DND-41 (cell line): ENCODE results near the gene GTF2A1.

Source experiments
- EZH2 ChIP-seq: IDR thresholded peaks from 3 replicates; pipeline ENCODE4 v1.6.1; 2012; ENCODE audit warnings: borderline replicate concordance, low read depth, mild to moderate bottlenecking, moderate library complexity, low read length, inconsistent platforms; ENCODE audit not compliant: severe bottlenecking
- TF ChIP-seq, protein P1 (sequence below): IDR thresholded peaks from 2 replicates; pipeline ENCODE4 v1.5.1; 2012; ENCODE audit warnings: borderline replicate concordance, low read length, moderate library complexity, mild to moderate bottlenecking; ENCODE audit not compliant: poor library complexity, severe bottlenecking; ENCODE audit errors: extremely low read depth

DNA sequence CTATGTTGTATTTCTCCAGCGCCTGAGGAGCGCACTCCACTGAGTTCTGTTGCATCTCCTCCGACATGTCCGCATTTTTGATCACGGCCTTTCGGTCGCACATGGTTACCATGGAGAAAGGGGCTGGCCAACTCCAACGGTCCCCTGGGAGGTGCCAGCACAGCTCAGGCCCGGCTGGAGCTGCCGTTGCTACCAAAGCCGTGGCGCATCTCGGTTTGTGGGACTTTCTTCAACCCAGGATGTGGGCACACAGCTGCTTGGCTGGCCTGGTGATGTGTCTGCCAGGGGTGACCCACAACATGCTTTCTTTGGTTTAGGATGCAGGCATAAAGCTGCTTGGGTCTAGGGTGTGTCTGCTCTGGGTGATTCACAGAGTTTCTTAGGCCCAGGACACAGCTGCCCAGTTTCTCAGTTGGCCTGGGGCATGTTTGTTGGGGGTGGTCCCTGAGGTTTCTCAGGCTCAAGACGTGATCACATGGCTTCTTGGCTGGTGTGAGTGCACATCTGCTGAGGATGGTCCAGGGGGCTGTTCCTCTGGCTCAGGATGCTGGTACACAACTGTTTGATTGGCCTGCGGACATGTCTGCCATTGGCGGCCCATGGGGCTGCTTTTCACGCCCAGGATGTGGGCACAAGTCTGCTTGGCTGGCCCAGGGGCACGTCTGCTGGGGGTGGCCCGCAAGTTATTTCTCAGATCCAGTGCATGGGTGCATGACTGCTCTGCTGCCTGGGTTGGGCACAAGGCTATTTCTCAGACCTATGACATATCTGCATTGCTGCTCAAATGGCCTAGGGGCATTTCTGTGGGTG lies 25.9 kb upstream of the GTF2A1 start:
- TF ChIP-seq, protein P1, sequence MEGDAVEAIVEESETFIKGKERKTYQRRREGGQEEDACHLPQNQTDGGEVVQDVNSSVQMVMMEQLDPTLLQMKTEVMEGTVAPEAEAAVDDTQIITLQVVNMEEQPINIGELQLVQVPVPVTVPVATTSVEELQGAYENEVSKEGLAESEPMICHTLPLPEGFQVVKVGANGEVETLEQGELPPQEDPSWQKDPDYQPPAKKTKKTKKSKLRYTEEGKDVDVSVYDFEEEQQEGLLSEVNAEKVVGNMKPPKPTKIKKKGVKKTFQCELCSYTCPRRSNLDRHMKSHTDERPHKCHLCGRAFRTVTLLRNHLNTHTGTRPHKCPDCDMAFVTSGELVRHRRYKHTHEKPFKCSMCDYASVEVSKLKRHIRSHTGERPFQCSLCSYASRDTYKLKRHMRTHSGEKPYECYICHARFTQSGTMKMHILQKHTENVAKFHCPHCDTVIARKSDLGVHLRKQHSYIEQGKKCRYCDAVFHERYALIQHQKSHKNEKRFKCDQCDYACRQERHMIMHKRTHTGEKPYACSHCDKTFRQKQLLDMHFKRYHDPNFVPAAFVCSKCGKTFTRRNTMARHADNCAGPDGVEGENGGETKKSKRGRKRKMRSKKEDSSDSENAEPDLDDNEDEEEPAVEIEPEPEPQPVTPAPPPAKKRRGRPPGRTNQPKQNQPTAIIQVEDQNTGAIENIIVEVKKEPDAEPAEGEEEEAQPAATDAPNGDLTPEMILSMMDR: no peak
- no peak for TF ChIP-seq EZH2
